Cardiac fibroblast (primary cell): ENCODE results near the gene GPBAR1.

Source experiments
- DNase-seq, 2 donors: peaks; one replicate each; pipeline versions ENCODE4 v3.0.0 to v3.0.0-alpha.2; 2010; ENCODE audit warnings: low read depth in 2 of 2
- H3K4me3 ChIP-seq, 2 donors: replicated peaks in 1 of 2; 1 replicate in 1 of 2; 2 replicates in 1 of 2; pipeline ENCODE4 v1.5.1; 2011; ENCODE audit warnings: low read depth in 2 of 2, low read length in 2 of 2, mild to moderate bottlenecking in 2 of 2, moderate library complexity in 1 of 2
- TF ChIP-seq, protein P1 (sequence below): IDR thresholded peaks from one replicate; pipeline ENCODE4 v1.5.1; 2011; ENCODE audit warnings: low read depth, mild to moderate bottlenecking, low read length, inconsistent platforms

GPBAR1 gene

DNA sequence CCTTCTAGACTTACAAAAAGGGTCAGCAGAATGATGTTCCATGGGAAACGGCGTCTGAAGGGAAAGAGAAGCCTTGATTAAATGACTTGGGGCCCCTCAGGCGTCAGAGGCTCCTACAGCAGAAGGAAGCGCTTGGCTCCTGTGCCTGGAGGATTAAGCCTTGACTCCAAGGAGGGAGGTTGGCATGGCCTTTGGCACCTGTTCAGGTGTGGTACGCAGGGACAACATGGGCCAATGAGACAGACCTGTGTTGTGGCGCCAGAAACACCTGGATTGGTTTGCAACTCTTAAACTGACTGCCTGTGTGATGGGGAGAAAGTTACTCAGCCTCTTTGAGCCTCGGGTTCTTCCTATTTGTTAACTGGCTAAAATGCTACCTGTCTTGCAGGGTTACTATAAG lies 17.1 kb downstream of the GPBAR1 start:
- no peak for DNase-seq
- H3K4me3 ChIP-seq, result no peak overlapping the region
- TF ChIP-seq, protein P1, sequence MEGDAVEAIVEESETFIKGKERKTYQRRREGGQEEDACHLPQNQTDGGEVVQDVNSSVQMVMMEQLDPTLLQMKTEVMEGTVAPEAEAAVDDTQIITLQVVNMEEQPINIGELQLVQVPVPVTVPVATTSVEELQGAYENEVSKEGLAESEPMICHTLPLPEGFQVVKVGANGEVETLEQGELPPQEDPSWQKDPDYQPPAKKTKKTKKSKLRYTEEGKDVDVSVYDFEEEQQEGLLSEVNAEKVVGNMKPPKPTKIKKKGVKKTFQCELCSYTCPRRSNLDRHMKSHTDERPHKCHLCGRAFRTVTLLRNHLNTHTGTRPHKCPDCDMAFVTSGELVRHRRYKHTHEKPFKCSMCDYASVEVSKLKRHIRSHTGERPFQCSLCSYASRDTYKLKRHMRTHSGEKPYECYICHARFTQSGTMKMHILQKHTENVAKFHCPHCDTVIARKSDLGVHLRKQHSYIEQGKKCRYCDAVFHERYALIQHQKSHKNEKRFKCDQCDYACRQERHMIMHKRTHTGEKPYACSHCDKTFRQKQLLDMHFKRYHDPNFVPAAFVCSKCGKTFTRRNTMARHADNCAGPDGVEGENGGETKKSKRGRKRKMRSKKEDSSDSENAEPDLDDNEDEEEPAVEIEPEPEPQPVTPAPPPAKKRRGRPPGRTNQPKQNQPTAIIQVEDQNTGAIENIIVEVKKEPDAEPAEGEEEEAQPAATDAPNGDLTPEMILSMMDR, result no peak

DNA sequence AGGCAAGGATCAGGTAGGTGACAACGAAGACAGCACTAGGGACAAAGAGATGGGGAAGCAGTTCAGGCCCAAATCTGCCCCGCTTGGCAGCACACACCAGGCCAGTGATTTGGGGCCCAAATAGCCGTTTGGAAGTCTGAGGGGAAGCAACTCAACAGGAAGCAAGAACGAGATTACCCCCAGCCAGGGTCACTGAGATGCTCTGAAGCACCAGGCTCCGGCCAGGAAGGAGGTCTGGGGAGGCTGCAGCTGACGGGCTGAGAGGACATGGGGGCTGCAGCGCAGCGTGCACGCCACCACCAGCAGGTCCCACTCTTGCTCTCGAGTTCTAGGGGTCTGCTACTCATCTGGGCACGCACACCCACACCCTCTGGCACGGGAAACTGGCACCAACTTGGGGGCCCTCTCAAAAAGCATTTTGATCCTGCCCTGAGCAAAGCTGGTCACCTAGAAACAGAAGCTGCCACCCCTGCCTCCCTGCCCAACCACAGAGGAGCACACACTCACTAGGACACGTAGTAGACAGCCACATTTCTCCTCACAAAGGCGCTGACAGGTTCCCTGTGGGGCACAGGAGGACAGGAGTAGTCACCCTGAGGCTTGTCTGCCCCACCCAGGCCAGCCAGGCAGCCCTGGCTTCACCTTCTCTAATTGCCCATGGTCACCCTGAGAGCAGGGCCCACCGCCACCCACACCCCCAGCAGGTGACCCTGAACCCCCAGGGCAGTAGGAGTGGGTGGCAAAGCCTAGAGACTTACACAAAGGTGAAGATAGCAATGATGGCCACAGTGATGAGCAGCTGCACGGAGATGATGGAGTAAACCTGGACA lies 17.9 kb downstream of the GPBAR1 start:
- no peak for DNase-seq
- TF ChIP-seq, protein P1, result no peak
- H3K4me3 ChIP-seq, result no peak overlapping the region

DNA sequence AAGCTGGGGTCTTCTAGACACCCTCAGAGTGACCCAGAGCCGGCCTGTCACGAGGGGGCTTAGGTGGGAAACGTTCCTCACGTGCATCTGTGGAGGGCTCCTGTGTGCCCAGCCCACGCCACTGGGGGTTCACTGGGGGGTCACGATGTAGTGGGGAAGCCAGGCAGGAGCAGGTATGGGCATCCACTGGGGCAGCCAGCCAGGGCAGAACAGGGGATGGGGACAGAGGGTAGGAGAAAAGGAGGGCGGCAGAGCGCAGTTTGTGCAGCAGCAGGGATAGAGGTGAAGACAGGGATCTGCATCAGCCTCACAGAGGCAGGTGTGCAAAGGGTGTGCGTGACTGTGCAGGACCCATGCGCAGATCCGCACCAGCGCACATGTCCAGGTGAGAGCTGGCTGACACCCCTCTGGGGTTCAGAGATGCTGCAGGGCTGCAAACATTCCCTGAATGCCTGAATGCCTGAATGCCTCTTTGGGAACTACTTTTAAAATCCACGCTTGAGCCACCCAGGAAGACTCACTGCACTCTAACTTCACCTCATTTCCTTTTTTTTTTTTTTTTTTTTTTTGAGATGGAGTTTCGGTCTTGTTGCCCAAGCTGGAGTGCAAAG lies 19.6 kb downstream of the GPBAR1 start:
- TF ChIP-seq, protein P1, result no peak

DNA sequence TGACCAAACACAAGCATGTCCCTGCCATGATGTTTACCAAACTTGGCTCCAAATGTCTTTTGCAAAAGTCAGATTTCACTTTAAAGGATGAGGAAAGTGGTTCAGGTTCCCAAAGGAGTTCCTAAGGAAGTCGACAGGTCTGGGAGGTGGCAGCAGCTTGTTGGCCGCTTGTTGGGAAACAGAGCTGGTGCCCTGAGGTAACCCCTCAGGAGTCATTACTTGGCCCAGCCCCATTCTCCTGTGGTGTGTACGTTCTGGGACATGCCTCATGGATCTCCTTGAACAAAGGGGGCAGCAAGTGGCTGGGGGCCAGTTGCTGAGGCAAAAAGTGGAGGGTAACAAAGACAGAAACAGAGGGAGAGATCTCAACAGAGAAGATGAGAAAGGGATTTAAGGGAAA lies 20.6 kb downstream of the GPBAR1 start:
- no peak overlapping the region for H3K4me3 ChIP-seq
- TF ChIP-seq, protein P1, result no peak
- no peak for DNase-seq

More for the DNA sequence above, 19.6 kb downstream of the GPBAR1 start:
- no peak for DNase-seq
- no peak overlapping the region for H3K4me3 ChIP-seq

DNA sequence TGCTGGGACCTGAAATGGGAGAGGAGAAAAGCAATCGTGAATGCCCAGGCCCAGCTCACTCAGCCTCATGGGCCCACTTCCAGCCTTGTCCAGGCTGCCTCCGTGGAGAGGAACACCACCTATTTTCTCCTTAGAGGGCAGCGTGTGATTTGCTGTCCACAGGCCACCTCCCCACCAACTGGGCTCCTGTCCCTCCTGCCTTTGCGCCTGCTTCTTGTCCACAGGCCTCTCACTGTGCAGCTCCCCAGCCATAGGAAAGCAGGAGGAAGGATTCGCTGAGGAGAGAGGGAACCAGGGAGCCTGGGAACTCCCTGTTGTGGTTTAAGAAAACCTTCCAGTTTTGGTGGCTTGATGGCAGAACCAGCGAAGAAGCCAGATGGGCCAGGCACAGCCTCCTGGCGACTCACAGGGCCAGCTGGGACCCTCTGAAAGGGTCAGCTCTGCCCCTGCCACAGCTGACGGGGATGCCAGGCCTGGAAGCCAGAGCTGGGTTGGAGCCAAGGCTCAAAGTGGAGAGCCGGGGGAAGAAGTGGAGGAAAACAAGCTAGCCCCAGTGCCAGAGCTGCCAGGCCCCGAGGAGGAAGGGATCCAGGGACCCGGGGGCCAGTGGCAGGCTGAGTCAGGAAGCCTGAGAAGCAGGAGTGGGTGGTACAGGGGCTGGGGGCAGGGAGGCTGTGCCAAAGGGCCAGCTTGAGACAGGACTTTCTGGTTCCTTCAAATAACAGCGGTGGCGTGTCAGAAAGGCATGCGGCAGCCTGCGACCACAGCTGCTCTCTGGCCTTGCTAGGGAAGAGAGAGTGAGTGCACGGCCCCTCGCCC lies 21.6 kb downstream of the GPBAR1 start:
- TF ChIP-seq, protein P1, result no peak
- no peak overlapping the region for H3K4me3 ChIP-seq
- DNase-seq, result no peak

DNA sequence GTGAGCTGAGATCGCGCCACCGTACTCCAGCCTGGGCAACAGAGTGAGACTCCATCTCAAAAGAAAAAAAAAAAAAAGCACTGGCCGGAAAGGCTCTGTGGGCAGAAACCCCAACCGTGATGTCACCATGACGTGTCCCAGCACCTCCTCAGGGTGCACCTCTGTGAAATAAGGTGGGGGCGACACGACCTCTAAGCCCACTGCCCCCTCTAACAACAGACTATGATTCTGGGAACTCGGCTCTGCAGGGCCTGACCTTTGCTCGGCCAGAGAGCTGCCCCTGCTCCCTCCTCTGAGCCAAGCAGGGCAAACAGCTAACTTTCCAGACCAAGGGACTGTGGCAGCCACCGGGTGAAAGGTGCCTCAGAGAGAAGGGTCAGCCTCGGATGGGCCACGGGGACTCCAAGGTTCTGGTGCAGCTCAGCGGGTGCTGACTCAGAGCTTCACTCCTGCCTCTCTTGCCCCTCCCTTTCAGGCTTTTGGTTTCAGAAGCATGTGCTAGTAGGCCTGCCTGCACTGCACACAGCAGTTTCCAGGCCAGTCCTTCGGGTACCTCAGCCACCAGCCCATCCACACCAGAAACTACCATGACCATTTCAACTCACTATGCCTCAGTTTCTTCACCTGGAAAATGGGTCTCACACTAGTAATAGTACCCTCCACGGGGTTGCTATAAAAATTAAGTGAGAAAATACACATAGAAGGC lies 23.4 kb downstream of the GPBAR1 start:
- H3K4me3 ChIP-seq, result no peak overlapping the region
- TF ChIP-seq, protein P1, result no peak
- peak; percentile 74 to 82 for DNase-seq
